ENCODE measurements around the gene PPP2R2B.
A peak's percentile ranks its signal among the peaks of the same experiment; 100 is the strongest.

PPP2R2B gene

DNA sequence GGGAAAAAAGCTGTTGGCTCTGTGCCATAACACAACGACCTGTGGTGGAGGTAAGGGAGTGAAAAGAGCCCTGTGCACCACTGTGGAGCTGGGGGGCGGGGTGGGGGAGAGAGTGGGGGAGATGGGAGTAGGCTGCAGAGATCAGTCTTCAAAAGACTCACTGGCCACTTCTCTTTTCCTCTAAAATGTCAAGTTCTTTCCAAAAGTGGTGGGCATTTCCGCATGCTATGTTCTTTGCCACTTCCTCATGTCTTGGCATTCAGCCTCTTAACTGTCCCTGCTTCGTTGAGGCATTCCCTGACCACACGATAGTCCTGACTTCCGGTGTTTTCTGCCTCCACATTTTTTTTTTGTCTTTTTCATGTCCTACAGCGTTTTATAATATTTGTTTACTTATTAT, 2.4 kb upstream of the PPP2R2B start:
- no peaks in the 10 kb centered on the region for H3K79me1 ChIP-seq (ENCODE audit: low read length)
- H4K8ac ChIP-seq (ENCODE audit: low read depth, low read length) = no peak overlapping the region
- no peak overlapping the region for H2BK12ac ChIP-seq (ENCODE audit: low read length)
- no peak overlapping the region for H3K23ac ChIP-seq (ENCODE audit: low read length)
- no peak overlapping the region for H3K14ac ChIP-seq (ENCODE audit: low read length)
- no CpG with 5 or more reads among the region's 7 CpGs for whole genome bisulfite sequencing (ENCODE audit: extremely low coverage, insufficient coverage, insufficient read length)
- no peak overlapping the region for H3K4me2 ChIP-seq (ENCODE audit: low read length)
- no peak overlapping the region for H3K4ac ChIP-seq (ENCODE audit: low read depth, low read length)
- peaks cover 6 to 10% of the 10 kb centered on the region in 2 experiments for H3K4me1 ChIP-seq (ENCODE audit: control insufficient read depth in 1 of 2, insufficient read depth in 2 of 2, low read length in 2 of 2)
- no peak overlapping the region for H3K18ac ChIP-seq (ENCODE audit: low read length)
- H3K27ac ChIP-seq (ENCODE audit: low read depth, low read length) = no peak overlapping the region
- no peak overlapping the region for H2AK5ac ChIP-seq (ENCODE audit: low read length)
- H2AFZ ChIP-seq (ENCODE audit: insufficient read depth, low read length, poor library complexity) = no peak overlapping the region
- no peak overlapping the region for H3K9ac ChIP-seq (ENCODE audit: low read length)
- H2BK120ac ChIP-seq (ENCODE audit: insufficient read depth, low read length, poor library complexity) = no peak overlapping the region
- no peak for DNase-seq
- H4K12ac ChIP-seq (ENCODE audit: low read depth, low read length) = no peak overlapping the region
- H3K27me3 ChIP-seq (ENCODE audit: insufficient read depth, low read length) = peaks cover 8% of the 10 kb centered on the region
- no peak overlapping the region for H4K91ac ChIP-seq (ENCODE audit: low read depth, low read length)
- no peak overlapping the region for H3K4me3 ChIP-seq (ENCODE audit: low read depth, low read length)
- H3K79me2 ChIP-seq (ENCODE audit: control insufficient read depth, insufficient read depth, low read length, poor library complexity) = no peaks in the 10 kb centered on the region
- no peak overlapping the region for H2BK5ac ChIP-seq (ENCODE audit: low read depth, low read length, poor library complexity)
- H3K9me3 ChIP-seq (ENCODE audit: insufficient read depth, low read depth, low read length) = no peaks in the 10 kb centered on the region
- no peaks in the 10 kb centered on the region for H3K36me3 ChIP-seq (ENCODE audit: control insufficient read depth in 1 of 2, insufficient read depth in 2 of 2, low read length in 2 of 2)

DNA sequence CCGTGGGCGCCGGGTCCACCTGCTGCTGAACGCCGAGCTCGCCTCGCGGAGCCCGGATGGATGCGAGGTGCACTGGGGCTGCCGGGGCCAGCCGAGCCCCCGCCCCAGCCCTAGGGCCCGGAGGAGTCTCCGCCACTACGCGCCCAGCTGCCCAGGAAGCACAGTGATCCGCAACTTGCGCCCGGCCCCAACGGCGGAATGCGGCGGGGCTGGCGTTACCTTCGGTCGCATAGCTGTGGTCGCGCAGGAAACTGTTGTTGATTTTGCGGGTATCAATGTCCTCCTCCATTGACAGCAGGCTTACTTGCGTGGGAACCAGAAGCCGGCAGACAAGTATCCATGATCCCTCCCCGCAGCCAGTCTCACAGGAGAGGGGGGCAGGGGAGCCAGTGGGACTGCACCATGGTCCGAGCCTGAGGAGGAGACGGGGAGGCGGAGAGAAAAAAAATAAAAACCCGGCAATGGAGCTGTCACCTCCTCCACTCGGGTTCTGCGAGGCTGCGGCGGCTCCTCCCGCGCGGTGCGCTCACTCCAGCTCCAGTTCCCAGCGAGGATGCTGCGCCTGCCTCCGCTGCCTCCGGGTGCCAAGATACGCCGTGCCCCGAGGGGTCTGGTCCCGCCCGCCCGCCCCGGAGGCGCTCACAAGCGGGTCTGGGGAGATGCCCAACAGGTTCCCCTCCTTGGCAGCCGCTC, 628 bp downstream of the PPP2R2B start:
- H3K23ac ChIP-seq (ENCODE audit: low read length) = no peak overlapping the region
- DNase-seq = peak; percentile 6 to 28
- no peak overlapping the region for H4K91ac ChIP-seq (ENCODE audit: low read depth, low read length)
- H2AK5ac ChIP-seq (ENCODE audit: low read length) = no peak overlapping the region
- no peak overlapping the region for H2BK120ac ChIP-seq (ENCODE audit: insufficient read depth, low read length, poor library complexity)
- H4K8ac ChIP-seq (ENCODE audit: low read depth, low read length) = no peak overlapping the region
- H3K27me3 ChIP-seq (ENCODE audit: insufficient read depth, low read length) = peaks cover 8% of the 10 kb centered on the region
- no peaks in the 10 kb centered on the region for H3K9me3 ChIP-seq (ENCODE audit: insufficient read depth, low read depth, low read length)
- no peak overlapping the region for H4K12ac ChIP-seq (ENCODE audit: low read depth, low read length)
- WGBS (ENCODE audit: extremely low coverage, insufficient coverage, insufficient read length) = no CpG with 5 or more reads among the region's 59 CpGs
- no peak overlapping the region for H3K18ac ChIP-seq (ENCODE audit: low read length)
- peaks cover 6 to 10% of the 10 kb centered on the region in 2 experiments for H3K4me1 ChIP-seq (ENCODE audit: control insufficient read depth in 1 of 2, insufficient read depth in 2 of 2, low read length in 2 of 2)
- no peaks in the 10 kb centered on the region for H3K36me3 ChIP-seq (ENCODE audit: control insufficient read depth in 1 of 2, insufficient read depth in 2 of 2, low read length in 2 of 2)
- no peaks in the 10 kb centered on the region for H3K79me2 ChIP-seq (ENCODE audit: control insufficient read depth, insufficient read depth, low read length, poor library complexity)
- H3K4ac ChIP-seq (ENCODE audit: low read depth, low read length) = no peak overlapping the region
- peak overlapping the region; percentile 84 for H3K4me2 ChIP-seq (ENCODE audit: low read length)
- no peak overlapping the region for H2BK5ac ChIP-seq (ENCODE audit: low read depth, low read length, poor library complexity)
- no peak overlapping the region for H2AFZ ChIP-seq (ENCODE audit: insufficient read depth, low read length, poor library complexity)
- H3K9ac ChIP-seq (ENCODE audit: low read length) = no peak overlapping the region
- no peak overlapping the region for H2BK12ac ChIP-seq (ENCODE audit: low read length)
- H3K27ac ChIP-seq (ENCODE audit: low read depth, low read length) = no peak overlapping the region
- H3K79me1 ChIP-seq (ENCODE audit: low read length) = no peaks in the 10 kb centered on the region
- peak overlapping the region; percentile 75 for H3K4me3 ChIP-seq (ENCODE audit: low read depth, low read length)
- no peak overlapping the region for H3K14ac ChIP-seq (ENCODE audit: low read length)

DNA sequence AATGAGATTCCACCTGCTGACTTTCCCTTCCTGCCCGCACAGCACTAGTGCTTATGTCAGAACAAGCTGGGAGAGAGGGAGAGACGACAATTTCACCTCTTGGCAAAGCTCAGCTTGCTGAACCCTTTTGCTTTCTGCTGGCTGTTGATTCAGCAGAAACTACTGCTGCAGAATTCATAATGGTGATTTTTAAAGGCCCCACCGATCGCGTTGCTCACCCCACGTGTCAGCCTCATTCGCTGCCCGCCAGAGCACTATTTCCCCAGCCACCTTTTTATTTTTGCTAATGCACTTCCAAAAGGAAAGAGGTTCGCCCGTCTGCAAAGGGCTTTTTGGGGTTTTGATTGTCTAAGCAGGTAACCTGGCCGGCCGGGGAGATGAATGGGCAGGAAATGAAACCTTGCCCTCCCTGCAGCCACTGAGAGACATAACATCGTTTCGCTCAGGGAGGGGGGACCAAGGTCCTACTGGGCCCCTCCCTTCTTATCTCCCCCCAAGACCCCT, 1.3 kb downstream of the PPP2R2B start:
- Histone ChIP-seq H3K79me1 (ENCODE audit: low read length) (no peaks in the 10 kb centered on the region), H3K23ac (ENCODE audit: low read length) (no peak overlapping the region), H2BK120ac (ENCODE audit: insufficient read depth, low read length, poor library complexity) (no peak overlapping the region), H3K79me2 (ENCODE audit: control insufficient read depth, insufficient read depth, low read length, poor library complexity) (no peaks in the 10 kb centered on the region), H4K8ac (ENCODE audit: low read depth, low read length) (no peak overlapping the region), H4K12ac (ENCODE audit: low read depth, low read length) (no peak overlapping the region), H3K18ac (ENCODE audit: low read length) (no peak overlapping the region), H3K4me1 (ENCODE audit: control insufficient read depth in 1 of 2, insufficient read depth in 2 of 2, low read length in 2 of 2) (peaks cover 6 to 10% of the 10 kb centered on the region in 2 experiments), H2AK5ac (ENCODE audit: low read length) (no peak overlapping the region), H3K27me3 (ENCODE audit: insufficient read depth, low read length) (peaks cover 8% of the 10 kb centered on the region), H3K27ac (ENCODE audit: low read depth, low read length) (no peak overlapping the region), H2BK12ac (ENCODE audit: low read length) (no peak overlapping the region), H3K36me3 (ENCODE audit: control insufficient read depth in 1 of 2, insufficient read depth in 2 of 2, low read length in 2 of 2) (no peaks in the 10 kb centered on the region), H3K14ac (ENCODE audit: low read length) (no peak overlapping the region), H4K91ac (ENCODE audit: low read depth, low read length) (no peak overlapping the region), H3K4me2 (ENCODE audit: low read length) (peak overlapping the region; percentile 84), H3K4ac (ENCODE audit: low read depth, low read length) (no peak overlapping the region), H3K4me3 (ENCODE audit: low read depth, low read length) (peak overlapping the region; percentile 69), H2BK5ac (ENCODE audit: low read depth, low read length, poor library complexity) (no peak overlapping the region), H3K9ac (ENCODE audit: low read length) (no peak overlapping the region), H3K9me3 (ENCODE audit: insufficient read depth, low read depth, low read length) (no peaks in the 10 kb centered on the region), H2AFZ (ENCODE audit: insufficient read depth, low read length, poor library complexity) (no peak overlapping the region)
- DNase-seq = no peak
- no CpG with 5 or more reads among the region's 14 CpGs for WGBS (ENCODE audit: extremely low coverage, insufficient coverage, insufficient read length)

DNA sequence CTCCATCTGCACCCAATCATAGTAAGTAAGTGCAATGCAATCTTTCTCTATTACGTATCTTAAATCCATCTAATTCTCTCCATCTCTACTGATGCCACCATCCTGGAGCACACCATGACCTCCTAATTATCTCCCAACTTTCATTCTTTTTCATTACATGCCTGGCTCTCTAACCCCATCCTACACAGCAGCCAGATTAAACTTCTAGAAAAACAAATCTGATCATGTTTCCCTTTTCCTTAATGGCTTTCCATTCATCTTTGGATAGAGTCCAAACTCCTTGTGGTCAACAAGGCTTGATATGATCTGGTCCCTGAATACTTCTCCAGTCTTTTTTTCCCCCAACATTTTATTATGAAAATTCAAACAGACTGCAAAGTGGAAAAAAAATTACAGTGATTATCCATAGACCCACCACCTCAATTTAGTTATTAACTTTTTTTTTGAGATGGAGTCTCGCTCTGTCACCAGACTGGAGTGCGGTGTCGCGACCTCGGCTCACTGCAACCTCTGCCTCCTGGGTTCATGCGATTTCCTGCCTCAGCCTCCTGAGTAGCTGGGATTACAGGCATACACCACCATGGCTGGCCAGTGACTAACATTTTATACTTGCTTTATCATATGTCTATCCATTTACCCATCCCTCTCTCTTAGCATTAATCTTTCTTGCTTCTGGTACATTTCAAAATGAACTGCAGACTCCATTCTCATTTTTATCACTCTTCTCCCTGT, 5.2 kb downstream of the PPP2R2B start:
- DNase-seq = no peak
- H3K27ac ChIP-seq (ENCODE audit: low read depth, low read length) = no peak overlapping the region
- H2BK120ac ChIP-seq (ENCODE audit: insufficient read depth, low read length, poor library complexity) = no peak overlapping the region
- no CpG with 5 or more reads among the region's 7 CpGs for WGBS (ENCODE audit: extremely low coverage, insufficient coverage, insufficient read length)
- H4K12ac ChIP-seq (ENCODE audit: low read depth, low read length) = no peak overlapping the region
- H3K4me3 ChIP-seq (ENCODE audit: low read depth, low read length) = no peak overlapping the region
- no peaks in the 10 kb centered on the region for H3K79me2 ChIP-seq (ENCODE audit: control insufficient read depth, insufficient read depth, low read length, poor library complexity)
- no peaks in the 10 kb centered on the region for H3K36me3 ChIP-seq (ENCODE audit: control insufficient read depth in 1 of 2, insufficient read depth in 2 of 2, low read length in 2 of 2)
- H3K9me3 ChIP-seq (ENCODE audit: insufficient read depth, low read depth, low read length) = no peaks in the 10 kb centered on the region
- no peak overlapping the region for H2AFZ ChIP-seq (ENCODE audit: insufficient read depth, low read length, poor library complexity)
- H2BK12ac ChIP-seq (ENCODE audit: low read length) = no peak overlapping the region
- no peak overlapping the region for H3K4me2 ChIP-seq (ENCODE audit: low read length)
- H3K9ac ChIP-seq (ENCODE audit: low read length) = no peak overlapping the region
- H3K18ac ChIP-seq (ENCODE audit: low read length) = no peak overlapping the region
- H3K4ac ChIP-seq (ENCODE audit: low read depth, low read length) = no peak overlapping the region
- H2BK5ac ChIP-seq (ENCODE audit: low read depth, low read length, poor library complexity) = no peak overlapping the region
- no peak overlapping the region for H4K91ac ChIP-seq (ENCODE audit: low read depth, low read length)
- peaks cover 6% of the 10 kb centered on the region for H3K27me3 ChIP-seq (ENCODE audit: insufficient read depth, low read length)
- H3K23ac ChIP-seq (ENCODE audit: low read length) = no peak overlapping the region
- peaks cover 4% of the 10 kb centered on the region in 2 experiments for H3K4me1 ChIP-seq (ENCODE audit: control insufficient read depth in 1 of 2, insufficient read depth in 2 of 2, low read length in 2 of 2)
- no peaks in the 10 kb centered on the region for H3K79me1 ChIP-seq (ENCODE audit: low read length)
- H2AK5ac ChIP-seq (ENCODE audit: low read length) = no peak overlapping the region
- no peak overlapping the region for H4K8ac ChIP-seq (ENCODE audit: low read depth, low read length)
- no peak overlapping the region for H3K14ac ChIP-seq (ENCODE audit: low read length)

Measured in trophoblast cell (in vitro differentiated cells and primary cell).